GM21360 (cell line): ENCODE data around the gene SDK1.

Source experiments
- ATAC-seq: cut with Tn5 transposase; IDR thresholded peaks from one replicate; pipeline ENCODE4 v1.9.1; 2021; ENCODE audit warnings: mild to moderate bottlenecking, moderate library complexity; ENCODE audit not compliant: unreplicated experiment

The SDK1 gene

DNA sequence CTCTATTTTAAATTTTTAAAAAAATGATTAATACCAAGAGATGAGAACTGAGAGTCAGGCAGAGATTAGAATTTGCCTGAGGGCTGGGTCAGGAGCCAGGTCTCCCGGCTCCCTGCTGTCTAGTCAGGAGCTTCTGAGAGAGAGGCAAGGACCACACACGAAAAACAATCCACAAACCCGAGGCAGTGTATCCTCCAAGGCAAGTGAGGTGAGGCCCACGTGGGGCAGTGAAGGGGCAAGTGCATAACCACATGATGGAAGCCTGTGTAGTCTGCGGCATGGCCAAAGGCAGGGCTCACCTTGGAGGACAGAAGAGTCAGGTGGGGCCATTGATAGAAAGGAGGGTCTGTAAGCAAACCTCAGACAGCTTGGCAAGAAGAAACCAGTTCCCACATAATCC lies 839.9 kb downstream of the SDK1 start:
- no peak for ATAC-seq

DNA sequence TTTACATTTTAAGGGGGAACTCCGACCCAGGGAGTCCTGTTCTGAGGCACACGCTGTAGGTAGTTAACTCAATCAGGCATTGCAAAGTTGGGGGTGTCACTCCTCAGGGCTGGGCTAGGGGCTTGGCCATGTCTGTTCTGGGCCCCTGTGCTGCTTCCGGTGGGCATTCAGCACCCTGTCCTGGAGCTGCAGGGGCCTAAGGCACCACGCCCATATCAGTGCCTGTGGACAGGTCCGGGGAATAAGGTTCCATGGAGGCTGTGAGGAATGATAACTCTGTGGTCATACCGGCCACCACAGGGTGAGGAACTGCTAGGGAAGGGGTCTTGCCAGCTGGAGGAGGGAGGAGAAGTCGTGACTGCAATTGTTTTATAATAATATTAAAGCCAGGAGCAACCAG lies 842.0 kb downstream of the SDK1 start:
- no peak for ATAC-seq

DNA sequence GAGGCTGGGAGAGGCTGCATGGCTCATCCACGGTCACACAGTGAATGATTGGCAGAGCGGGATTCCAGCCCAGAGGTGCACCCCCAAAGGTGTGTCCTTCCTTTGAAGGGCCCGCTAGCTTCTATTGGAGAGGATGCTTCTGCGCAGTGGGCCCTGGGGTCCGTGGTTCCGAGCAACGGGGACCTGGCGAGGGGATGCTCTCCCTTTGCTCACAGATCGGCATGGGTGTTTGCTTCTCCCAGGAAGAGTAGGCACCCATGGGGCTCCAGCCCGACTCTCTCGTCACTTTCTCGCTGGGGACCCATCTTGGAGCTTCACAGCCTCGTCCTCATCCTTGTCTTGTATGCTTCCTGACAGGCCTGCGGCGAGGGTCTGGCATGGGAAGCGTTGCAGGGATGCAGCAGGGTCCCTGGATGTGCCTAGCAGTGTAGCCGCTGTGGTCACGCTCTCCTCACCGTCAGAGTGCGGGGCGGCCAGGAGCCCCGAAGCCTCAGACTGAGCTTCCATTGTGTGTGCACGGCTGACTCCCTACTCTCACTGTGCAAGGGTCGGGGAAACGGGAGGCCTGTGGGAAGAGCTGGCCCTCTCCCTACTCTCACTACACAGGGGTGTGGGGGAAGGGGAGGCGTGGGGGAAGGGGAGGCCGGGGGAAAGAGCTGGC lies 842.6 kb downstream of the SDK1 start:
- ATAC-seq, result no peak

DNA sequence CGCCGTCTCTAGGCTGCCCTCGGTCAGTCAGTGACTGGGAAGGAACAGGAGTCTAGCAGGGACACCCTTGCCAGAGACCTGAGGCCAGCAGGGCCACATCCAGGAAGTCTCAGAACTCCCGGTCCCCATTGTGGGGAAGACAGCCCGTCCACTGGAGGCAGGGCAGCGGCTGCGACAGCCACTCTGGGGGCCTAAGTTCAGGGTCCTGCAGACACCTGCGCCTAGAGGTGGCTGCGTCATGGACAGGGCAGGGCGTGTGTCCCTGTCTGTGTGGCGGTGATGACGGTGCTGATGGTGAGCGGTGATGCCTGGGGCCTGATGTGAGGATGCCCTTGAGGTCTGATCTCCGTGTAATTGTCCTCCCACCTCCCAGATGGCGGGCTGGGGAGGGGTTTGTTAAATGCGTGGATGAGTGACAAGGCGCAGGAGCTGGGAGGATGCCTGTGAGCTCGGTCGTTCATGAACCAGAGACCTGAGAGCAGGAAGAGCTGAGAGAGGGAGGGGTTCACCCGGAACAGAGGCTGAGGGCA lies 843.2 kb downstream of the SDK1 start:
- no peak for ATAC-seq

DNA sequence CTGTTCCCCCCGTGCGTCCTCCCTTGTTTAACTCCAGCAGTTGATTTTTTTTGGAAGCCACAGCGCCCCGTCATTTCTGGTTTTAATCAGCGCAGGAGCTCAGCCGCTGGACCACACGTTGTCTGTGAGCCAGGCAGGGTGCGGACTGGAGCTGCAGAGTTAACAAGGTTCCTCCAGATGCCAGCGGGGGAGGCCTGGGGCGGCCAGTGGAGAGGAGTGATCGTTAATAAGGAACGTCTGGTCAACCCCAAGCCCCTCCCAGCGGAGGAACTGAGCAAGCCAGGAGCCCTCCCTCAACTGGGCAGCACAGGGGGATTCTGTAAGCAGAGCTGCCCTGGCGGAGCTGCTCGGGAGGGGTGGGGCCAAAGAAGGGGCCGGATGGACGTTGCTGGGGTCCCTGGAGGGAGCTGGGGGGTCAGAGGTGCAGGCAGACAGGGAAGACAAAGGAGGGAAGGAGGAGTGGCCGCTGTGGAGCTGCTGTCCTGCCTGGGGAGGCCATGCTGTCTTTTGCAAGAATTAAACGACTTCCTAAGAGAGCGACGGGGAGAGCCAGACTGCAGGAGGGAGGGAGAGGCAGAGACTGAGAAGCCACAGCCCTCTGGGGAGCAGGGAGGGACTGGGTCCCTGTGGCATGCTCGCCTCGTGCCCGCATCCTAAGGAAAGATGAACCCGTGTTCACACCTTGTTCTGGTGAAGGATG lies 843.9 kb downstream of the SDK1 start:
- no peak for ATAC-seq

DNA sequence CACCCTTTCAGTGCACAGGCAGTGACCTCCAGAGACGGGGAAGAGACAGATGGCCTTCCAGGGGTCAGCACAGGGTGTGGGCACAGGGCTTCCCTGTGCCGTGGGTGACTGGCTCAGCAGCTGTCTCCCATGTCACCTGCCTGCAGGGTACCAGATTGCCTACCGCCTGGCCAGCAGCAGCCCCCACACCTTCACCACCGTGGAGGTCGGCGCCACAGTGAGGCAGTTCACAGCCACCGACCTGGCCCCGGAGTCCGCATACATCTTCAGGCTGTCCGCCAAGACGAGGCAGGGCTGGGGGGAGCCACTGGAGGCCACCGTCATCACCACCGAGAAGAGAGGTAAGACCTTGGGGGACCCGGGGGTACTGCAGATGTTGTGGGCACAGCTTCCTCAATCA lies 844.5 kb downstream of the SDK1 start:
- ATAC-seq, result no peak

DNA sequence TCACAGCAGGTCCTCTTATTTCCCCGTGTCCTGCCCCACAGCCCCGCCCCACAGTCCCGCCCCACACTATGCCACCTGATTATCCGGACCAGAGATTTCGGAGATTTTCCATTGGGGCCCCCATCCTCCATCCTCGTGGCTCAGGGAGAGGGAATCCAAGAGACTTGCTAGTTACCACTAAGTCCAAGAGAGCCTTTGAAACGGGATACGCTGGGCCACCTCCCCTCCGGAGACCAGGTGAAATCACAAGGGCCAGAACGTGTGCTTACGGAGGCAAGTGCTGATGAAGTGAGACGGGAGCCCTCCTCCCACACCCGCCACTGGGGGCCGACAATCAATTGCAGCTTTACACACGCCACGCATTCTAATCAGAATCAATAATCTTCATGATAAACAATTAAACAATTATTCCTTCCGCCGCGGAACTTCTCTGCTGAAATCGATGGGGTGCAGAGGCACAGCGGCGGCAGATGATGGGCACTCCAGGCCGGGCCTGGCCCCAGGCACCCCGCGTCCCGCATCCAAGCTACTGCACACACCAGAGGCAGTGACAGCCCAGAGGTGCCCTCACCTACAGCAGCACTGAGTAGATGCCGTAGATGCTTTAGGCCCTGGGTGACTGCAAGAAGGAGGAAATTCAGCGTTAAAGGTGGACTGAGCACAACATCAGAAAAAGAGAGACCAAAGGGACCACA lies 847.0 kb downstream of the SDK1 start:
- ATAC-seq, result no peak

DNA sequence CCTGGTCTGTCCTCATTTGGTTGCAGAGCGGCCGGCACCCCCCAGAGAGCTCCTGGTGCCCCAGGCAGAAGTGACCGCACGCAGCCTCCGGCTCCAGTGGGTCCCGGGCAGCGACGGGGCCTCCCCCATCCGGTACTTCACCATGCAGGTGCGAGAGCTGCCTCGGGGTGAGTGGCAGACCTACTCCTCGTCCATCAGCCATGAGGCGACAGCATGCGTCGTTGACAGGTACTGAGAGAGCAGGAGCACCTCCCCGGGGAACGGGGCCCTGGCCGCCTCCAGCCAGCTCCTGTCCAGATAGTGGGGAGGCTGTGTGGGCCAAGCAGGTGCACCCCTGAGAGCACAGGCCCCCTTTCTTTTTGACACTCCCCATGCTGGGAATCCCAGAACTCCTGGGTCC lies 848.2 kb downstream of the SDK1 start:
- no peak for ATAC-seq

DNA sequence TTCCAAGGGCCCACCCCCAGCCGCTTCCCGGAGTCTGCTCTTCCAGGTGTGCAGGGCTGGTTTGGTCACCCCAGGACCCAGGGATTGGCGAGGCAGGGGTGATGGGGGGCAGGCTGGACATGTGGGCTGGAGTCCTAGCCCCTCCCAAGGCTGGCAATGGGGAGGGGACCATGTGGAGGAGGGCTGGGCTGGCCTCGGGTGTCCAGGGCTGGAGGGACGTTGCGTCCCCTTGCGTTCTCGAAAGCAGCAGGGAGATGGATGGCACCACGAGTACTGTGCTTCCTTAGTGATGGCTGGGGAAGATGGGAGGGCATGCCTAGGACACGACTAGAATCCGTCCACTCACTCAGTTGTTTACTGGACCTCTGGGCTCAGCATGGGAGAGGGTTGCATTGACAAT lies 848.6 kb downstream of the SDK1 start:
- ATAC-seq, result no peak

DNA sequence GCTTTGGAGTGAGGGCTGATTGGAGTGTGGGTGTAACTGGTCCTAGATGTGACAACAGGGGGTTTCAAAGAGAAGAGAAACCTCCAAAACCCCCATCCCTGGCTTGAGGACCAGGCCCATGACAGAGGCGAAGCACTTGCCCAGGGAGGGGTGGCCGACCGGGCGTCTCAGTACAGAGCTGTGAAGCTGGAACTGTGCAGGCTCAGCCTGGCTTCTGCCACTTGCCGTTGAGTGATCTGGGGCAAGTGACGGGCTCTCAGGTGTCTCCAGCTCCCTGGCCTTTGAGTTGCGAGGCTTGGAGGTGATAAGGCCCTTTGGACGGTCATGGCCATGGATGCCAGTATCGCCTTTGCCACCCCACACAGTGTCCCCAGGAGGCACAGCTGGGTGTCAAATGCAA lies 849.7 kb downstream of the SDK1 start:
- ATAC-seq, result no peak

DNA sequence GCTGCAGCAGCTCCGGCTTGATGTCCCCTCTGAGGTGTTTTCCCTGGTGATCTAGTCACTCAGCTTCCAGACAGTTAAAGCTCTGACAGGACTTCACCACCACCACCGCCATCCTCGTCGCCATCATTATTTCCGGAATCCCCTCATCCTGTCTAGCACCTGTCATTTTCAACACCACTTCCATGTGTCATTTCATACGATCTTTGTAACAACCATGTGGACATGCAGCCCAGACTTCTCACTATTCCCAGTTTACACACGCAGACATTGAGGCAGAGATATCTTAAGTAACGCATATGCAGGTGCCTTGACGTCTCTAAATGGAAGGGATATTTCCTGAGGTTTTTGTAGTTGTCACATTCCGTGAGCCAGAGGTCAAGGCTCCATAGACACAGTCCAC lies 850.5 kb downstream of the SDK1 start:
- no peak for ATAC-seq

DNA sequence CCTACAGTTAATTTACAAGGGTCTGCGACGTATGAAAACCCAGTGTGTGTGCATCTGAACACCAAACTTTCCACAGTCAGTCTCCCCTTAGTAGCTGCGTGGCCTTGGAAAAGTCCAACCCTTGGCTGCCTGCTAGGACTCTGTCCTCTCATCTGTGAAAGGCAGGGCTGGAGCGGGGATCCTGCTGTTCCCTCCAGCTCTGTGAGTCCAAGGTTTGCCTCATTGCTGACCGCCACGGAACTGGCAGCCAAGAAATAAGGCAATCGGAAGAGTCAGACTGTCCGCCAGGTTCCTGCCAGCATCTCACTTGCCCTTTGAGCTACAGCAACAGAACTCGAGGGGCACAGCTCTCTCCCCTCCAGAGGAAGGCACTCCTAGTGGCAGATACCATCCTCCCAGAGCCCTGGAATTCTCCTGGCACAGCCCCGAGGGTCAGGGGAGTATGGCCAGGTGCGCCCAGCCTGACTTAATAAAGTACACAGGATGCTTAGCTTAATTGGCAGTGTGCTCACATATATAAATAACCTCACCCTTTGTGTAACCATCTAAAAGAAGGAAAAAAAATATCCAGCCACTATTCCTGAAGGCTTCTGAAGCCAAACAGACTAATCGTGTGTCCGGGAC lies 851.0 kb downstream of the SDK1 start:
- no peak for ATAC-seq

DNA sequence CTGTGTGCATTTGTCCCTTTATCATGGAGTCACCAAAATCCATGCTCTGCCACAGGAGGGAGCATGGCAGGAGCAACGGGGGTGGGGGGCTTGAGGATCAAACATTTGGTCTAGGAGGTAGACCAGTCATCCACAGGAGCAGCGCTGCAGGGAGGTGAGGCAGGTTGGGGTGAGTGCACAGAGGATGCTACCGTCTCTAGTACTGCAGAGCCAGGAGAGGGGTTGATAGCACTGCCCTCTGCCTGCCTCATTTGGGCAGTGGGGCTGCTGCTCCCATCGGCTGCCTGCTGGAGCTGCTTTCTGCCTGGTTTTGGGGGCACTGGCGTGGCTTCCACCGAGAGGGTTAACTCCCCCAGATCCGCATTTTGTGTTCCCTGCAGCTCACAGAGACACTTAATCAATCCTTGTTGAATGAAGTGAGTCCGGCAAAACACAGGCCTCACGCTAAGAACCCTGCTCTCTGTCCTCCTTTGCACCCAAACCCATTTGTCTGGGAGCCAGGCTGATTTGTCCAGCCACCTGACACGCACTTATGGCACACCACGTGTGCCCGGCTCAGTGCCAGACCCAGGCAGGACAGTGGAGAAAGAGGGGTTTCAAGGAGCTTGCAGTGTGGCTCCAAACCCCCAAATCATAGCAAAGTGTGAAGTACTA lies 854.0 kb downstream of the SDK1 start:
- no peak for ATAC-seq

DNA sequence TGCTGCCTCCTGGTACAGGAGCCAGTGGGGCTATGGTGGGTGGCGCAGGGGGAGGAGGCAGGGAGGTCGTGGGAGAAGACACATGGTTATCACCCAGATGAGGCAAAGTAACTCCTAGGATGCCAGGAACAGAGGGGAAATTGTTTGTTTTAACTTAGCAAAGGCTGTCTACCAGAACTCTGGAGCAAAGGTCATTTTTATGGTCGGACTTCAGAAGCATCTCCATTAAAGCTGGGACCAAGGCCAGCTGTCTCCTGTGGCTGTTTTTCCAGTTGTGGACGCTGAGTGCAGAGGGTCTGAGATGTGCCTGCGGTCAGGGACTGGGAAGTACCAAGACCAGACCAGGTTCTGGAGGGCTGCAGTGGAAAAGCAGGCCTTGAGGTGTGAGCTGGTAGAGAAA lies 855.1 kb downstream of the SDK1 start:
- no peak for ATAC-seq

DNA sequence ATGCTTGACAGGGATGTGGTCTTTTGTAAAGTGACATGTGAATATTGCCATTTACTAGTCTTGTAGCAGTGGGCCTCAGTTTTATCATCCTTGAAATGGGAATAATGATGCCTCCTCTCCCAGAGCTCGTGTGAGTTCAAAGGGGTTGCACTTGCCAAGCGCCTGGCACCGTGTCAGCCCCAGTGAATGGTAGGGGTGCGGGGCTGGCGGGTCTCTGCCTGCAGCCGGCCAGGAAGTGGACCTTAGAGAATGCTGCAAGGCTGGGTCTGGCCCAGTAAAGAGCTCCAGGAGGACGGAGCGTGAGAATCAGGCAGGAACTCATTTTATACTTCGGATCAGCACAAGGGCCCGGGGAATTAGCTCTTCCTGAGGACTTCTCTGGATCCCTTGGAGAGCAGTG lies 856.6 kb downstream of the SDK1 start:
- ATAC-seq, result no peak

DNA sequence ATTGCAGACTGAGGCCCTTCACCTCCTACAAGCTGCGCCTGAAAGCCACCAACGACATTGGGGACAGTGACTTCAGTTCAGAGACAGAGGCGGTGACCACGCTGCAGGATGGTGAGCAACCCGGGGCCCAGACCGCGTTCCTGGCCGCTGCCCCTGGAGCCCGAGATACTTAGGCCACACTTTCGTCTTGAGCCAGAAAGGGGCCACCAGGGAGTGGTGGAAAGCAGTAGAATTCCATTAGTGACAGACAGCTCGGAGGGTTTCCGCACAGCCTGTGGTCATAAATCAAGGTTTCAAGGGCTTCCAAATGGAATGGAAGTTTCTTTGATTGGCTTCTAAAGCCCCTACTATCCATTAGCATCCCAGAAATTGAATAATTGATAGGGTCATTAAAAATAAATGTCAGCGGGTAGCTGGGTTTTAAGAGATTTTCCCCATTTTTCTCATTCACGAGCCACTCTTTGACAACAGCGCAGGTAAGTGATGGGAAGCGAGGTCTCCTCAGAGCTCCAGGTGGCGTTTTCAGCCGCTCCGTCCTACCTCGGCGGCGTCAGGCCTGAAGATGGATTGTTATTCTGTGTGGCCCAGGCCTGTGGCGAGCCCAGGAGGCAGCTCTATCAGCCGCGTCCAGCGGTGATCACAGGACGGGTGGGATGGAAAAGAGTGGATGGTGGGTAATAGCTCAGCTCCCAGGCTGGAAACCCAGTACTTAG lies 857.5 kb downstream of the SDK1 start:
- no peak for ATAC-seq

DNA sequence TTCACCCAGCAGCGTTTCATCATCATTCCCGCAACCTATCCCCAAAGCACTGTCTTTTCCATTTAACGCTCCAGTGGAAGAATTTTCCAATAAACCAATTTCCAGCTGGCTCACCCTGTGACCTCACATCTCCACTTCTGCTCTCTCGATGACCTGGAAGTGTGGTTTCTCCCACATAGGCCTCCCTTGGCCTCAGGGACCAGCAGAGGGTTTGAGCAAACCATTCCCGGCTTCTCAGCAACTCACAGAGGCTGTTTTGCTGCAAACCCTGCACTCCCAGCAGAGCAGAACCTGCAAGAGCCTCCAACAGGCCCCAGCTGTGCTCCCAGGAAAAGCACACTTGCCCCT lies 858.1 kb downstream of the SDK1 start:
- no peak for ATAC-seq

DNA sequence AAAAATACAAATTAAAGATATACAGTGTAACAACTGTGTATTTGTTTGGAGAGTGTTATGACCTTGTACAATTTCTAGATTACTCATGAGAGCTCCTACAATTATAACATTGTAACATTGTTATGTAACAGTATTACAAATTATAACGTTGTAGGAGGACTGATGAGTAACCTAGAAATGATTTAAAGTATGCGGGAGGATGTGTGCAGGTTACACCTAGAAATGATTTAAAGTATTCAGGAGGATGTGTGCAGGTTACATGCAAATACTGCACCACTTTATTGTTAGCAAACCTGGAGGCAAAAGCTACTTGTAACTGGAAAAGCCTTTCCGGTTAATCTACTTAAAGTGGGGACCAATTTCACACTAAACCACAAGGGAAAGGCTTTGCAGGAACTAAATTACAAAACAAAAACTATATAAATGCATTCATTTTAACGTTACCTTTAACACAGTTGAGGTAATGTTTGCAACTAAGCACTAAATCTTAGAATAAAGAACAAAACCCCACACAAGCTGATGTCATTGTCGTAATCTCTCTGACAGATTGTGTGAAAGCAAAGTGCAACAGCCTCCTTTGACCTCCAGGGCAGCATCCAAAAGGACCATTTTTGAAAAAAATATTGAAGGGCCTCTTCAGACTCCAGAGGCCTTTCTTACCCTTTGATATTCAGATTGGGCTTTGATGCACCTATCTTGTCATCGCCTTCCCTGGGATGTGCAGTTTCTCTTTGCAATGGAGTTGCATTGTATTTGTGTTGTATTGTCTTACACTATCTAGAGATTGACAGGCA lies 858.9 kb downstream of the SDK1 start:
- no peak for ATAC-seq

DNA sequence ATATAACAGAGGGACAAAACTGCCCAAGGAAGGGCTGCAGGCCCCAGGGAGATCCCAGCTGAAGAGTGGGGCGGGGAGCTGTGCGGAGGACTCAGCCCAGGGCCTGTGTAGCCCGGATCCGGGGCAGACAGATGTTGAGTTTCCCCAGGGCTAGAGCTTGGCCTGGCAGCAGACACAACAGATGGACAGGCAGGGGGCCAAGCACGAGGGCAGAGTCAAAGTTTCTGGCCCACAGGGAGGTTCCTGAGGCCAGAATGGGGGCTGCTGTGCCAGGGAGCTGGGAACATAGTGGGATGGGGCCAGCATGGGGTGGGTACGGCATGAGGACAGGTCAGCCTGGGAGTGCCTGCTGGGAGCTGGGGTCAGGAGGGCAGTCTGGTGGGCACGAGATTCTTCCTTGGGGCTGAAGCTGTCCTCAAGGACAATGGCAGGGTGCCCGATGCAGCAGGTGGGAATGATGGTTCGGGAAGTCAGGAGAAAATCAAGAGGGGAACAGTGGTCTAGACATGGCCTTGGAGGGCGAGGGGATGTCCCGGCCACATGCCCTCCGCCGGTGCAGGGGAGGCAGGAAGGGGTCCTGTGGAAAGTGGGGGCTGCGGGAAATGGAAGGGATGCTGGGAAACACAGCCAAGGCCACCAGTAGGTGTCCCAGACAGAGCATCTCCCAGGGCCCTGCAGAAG lies 862.0 kb downstream of the SDK1 start:
- no peak for ATAC-seq
